Keratinocyte (primary cell): ENCODE results near the gene IGF2BP2. TPM values are rescaled to one million over a fixed set of nuclear protein-coding genes. Genes with fewer than 3 reads are reported as not detected.

Source experiments
- DNase-seq: peaks from one replicate; pipeline ENCODE4 v3.0.0-alpha.2; 2011; ENCODE audit warnings: low read depth, missing footprints, low spot score
- FAIRE-seq: peaks from 2 replicates; lab custom pipeline; 2011; peaks lifted over from hg19 to GRCh38; lab: Jason Lieb, UNC
- H2AFZ ChIP-seq: 2 replicates; pipeline ENCODE4 v1.6.0; 2012; ENCODE audit warnings: low read length, control low read depth, inconsistent platforms; ENCODE audit not compliant: control insufficient read depth
- H3K27ac ChIP-seq: 2 replicates; pipeline ENCODE4 v1.5.1; 2011; ENCODE audit warnings: low read length; ENCODE audit not compliant: control insufficient read depth, insufficient read depth
- H3K27me3 ChIP-seq: 3 replicates; pipeline ENCODE4 v1.6.0; 2011; ENCODE audit warnings: low read length; ENCODE audit not compliant: control insufficient read depth, insufficient read depth; ENCODE audit errors: extremely low read depth
- H3K36me3 ChIP-seq, 2 experiments: 2 replicates in 1 of 2; 3 replicates in 1 of 2; pipeline ENCODE4 v1.5.1; 2011; ENCODE audit warnings: low read length in 2 of 2, mild to moderate bottlenecking in 1 of 2; ENCODE audit not compliant: control insufficient read depth in 2 of 2, insufficient read depth in 2 of 2; ENCODE audit errors: extremely low read depth in 1 of 2
- H3K4me1 ChIP-seq: 3 replicates; pipeline ENCODE4 v1.5.1; 2011; ENCODE audit warnings: low read length; ENCODE audit not compliant: control insufficient read depth, insufficient read depth; ENCODE audit errors: extremely low read depth
- H3K4me2 ChIP-seq: 3 replicates; pipeline ENCODE4 v1.6.0; 2011; ENCODE audit warnings: low read depth, low read length; ENCODE audit not compliant: control insufficient read depth, insufficient read depth; ENCODE audit errors: extremely low read depth
- H3K4me3 ChIP-seq, 3 experiments: fragments of 200-600 bp in 1 of 3; sonication (generic) in 1 of 3; 2 replicates in 2 of 3; 3 replicates in 1 of 3; pipeline ENCODE4 v1.5.1; 2011 to 2016; ENCODE audit warnings: low read length in 3 of 3, mild to moderate bottlenecking in 3 of 3, control low read depth in 2 of 3, inconsistent platforms in 1 of 3, low read depth in 1 of 3, mixed read lengths in 1 of 3, mixed run types in 1 of 3, moderate library complexity in 1 of 3; ENCODE audit not compliant: control insufficient read depth in 2 of 3, insufficient read depth in 2 of 3; ENCODE audit errors: extremely low read depth in 1 of 3
- H3K79me2 ChIP-seq: 2 replicates; pipeline ENCODE4 v1.6.0; 2012; ENCODE audit warnings: low read length; ENCODE audit not compliant: control insufficient read depth, insufficient read depth
- H3K9ac ChIP-seq: 3 replicates; pipeline ENCODE4 v1.6.0; 2011; ENCODE audit warnings: low read length; ENCODE audit not compliant: control insufficient read depth, insufficient read depth; ENCODE audit errors: extremely low read depth
- H3K9me1 ChIP-seq: 3 replicates; pipeline ENCODE4 v1.6.0; 2011; ENCODE audit warnings: low read length; ENCODE audit not compliant: control insufficient read depth, insufficient read depth; ENCODE audit errors: extremely low read depth
- H3K9me3 ChIP-seq: 2 replicates; pipeline ENCODE4 v1.5.1; 2012; ENCODE audit warnings: low read depth, low read length; ENCODE audit not compliant: control insufficient read depth
- H4K20me1 ChIP-seq: 3 replicates; pipeline ENCODE4 v1.6.0; 2011; ENCODE audit warnings: low read length; ENCODE audit not compliant: control insufficient read depth, insufficient read depth; ENCODE audit errors: extremely low read depth
- CTCF ChIP-seq, 3 experiments: IDR thresholded peaks in 1 of 3; conservative IDR thresholded peaks in 1 of 3; optimal IDR thresholded peaks in 1 of 3; 2 replicates in 2 of 3; 3 replicates in 1 of 3; pipeline versions ENCODE3 to v1.5.1; 2011; ENCODE audit warnings: low read length in 3 of 3, mild to moderate bottlenecking in 3 of 3, moderate library complexity in 2 of 3, control low read depth in 1 of 3, inconsistent platforms in 1 of 3; ENCODE audit not compliant: insufficient read depth in 2 of 3; ENCODE audit errors: extremely low read depth in 1 of 3
- EZH2 ChIP-seq: IDR thresholded peaks from one replicate; pipeline ENCODE4 v1.6.1; 2012; ENCODE audit warnings: inconsistent platforms, mild to moderate bottlenecking, low read length, moderate library complexity
- dilution Hi-C: fragments of 300-500 bp; cut with MboI; formaldehyde crosslinking; loops from one replicate; pipeline ENCODE4 v1.7.0; 2020; ENCODE audit warnings: low sequenced_read_pairs; ENCODE audit not compliant: extremely low pct_ligation_motif_present
- polyA plus RNA-seq, 5 experiments: library from polyadenylated mRNA; depleted of rRNA in 3 of 5; stranded (reverse) in 3 of 5; stranded (forward) in 1 of 5; unstranded in 1 of 5; fragments of >200 nt; gene quantifications; 1 replicate in 1 of 5; 2 replicates in 3 of 5; 3 replicates in 1 of 5; pipeline versions ENCODE4 v1.2.1 to v1.2.3, GENCODE V29; 2011 to 2012; ENCODE audit warnings: missing spikeins in 2 of 5, low read depth in 1 of 5, low replicate concordance in 1 of 5

The IGF2BP2 gene
- polyA plus RNA-seq, 1 donor (not counting 4 experiments of a cell fraction or from before 2014, with no cell fraction given): 21.2 TPM

GRCh38 chr3:185680231-185680630, 144.6 kb downstream of the IGF2BP2 start:
- Histone ChIP-seq H3K9me1 (no peaks in the 10 kb centered on the region), H3K4me2 (no peak overlapping the region), H3K9me3 (no peaks in the 10 kb centered on the region), H3K4me3 (no peak overlapping the region), H3K27me3 (no peaks in the 10 kb centered on the region), H3K9ac (no peak overlapping the region), H4K20me1 (no peaks in the 10 kb centered on the region), H3K79me2 (peaks cover 21% of the 10 kb centered on the region), H3K4me1 (peaks cover 7% of the 10 kb centered on the region), H3K36me3 (peaks cover 13 to 14% of the 10 kb centered on the region in 2 experiments), H2AFZ (no peak overlapping the region), H3K27ac (no peak overlapping the region)
- no peak for DNase-seq
- FAIRE-seq: no peak
- TF ChIP-seq CTCF (optimal IDR thresholded peaks at IDR 0.05 in 1 of 3, IDR thresholded peaks at IDR 0.05 in 1 of 3, conservative IDR thresholded peaks at IDR 0.05 in 1 of 3; ENCODE audit: extremely low read depth in 1 of 3, insufficient read depth in 2 of 3, low read length in 3 of 3) (no peak), EZH2 (no peak)
- dilution Hi-C loops: no loop called here

- Histone ChIP-seq H2AFZ (no peak overlapping the region), H3K4me1 (peaks cover 7% of the 10 kb centered on the region), H4K20me1 (no peaks in the 10 kb centered on the region), H3K9ac (no peak overlapping the region), H3K4me2 (no peak overlapping the region), H3K9me1 (no peaks in the 10 kb centered on the region), H3K36me3 (peaks cover 18 to 19% of the 10 kb centered on the region in 2 experiments), H3K27ac (no peak overlapping the region), H3K4me3 (no peak overlapping the region), H3K27me3 (no peaks in the 10 kb centered on the region), H3K79me2 (peaks cover 22% of the 10 kb centered on the region), H3K9me3 (no peaks in the 10 kb centered on the region)
- FAIRE-seq (no peak), DNase-seq (no peak)
- dilution Hi-C loops: no loop called here
- TF ChIP-seq CTCF (optimal IDR thresholded peaks at IDR 0.05 in 1 of 3, IDR thresholded peaks at IDR 0.05 in 1 of 3, conservative IDR thresholded peaks at IDR 0.05 in 1 of 3; ENCODE audit: extremely low read depth in 1 of 3, insufficient read depth in 2 of 3, low read length in 3 of 3) (no peak), EZH2 (no peak)
Observed at GRCh38 chr3:185678027-185678426, 146.8 kb downstream of the IGF2BP2 start.
